SK-N-SH treated with all-trans-retinoic acid at 6 μM for 48 hours (cell line): ENCODE data around the gene PCSK1.

ENCODE experiments used
- ATAC-seq: fragments of 200-7000 bp; cut with Tn5 transposase; 3 replicates; pipeline ENCODE4 v1.9.1; 2020; ENCODE audit warnings: mild to moderate bottlenecking, moderate library complexity
- ARNTL ChIP-seq: fragments of 450-650 bp; formaldehyde crosslinking; IDR thresholded peaks from 2 replicates; pipeline ENCODE4 v1.5.0; 2020; ENCODE audit warnings: low read depth, mild to moderate bottlenecking, moderate library complexity, borderline replicate concordance
- BACH2 ChIP-seq: fragments of 250-450 bp; sonication (Bioruptor Pico); IDR thresholded peaks from 2 replicates; pipeline ENCODE4 v1.9.0; 2021; ENCODE audit warnings: mild to moderate bottlenecking, borderline replicate concordance
- CSDC2 ChIP-seq: fragments of 250-450 bp; sonication (Bioruptor Pico); IDR thresholded peaks from 2 replicates; pipeline ENCODE4 v1.5.0; 2020; ENCODE audit warnings: mild to moderate bottlenecking, moderate library complexity
- ESRRG ChIP-seq: fragments of 250-450 bp; sonication (Bioruptor Pico); IDR thresholded peaks from 2 replicates; pipeline ENCODE4 v1.6.1; 2021; ENCODE audit warnings: mild to moderate bottlenecking
- GLIS3 ChIP-seq: fragments of 250-450 bp; sonication (Bioruptor Pico); IDR thresholded peaks from 2 replicates; pipeline ENCODE4 v1.5.0; 2020; ENCODE audit warnings: mild to moderate bottlenecking, moderate library complexity
- ISL1 ChIP-seq: fragments of 250-450 bp; sonication (Bioruptor Pico); IDR thresholded peaks from 2 replicates; pipeline ENCODE4 v2.1.2; 2022; ENCODE audit warnings: mild to moderate bottlenecking, moderate library complexity
- OSR1 ChIP-seq: fragments of 250-450 bp; sonication (Bioruptor Pico); IDR thresholded peaks from 2 replicates; pipeline ENCODE4 v1.8.0; 2022; ENCODE audit warnings: moderate library complexity, mild to moderate bottlenecking, inconsistent platforms
- PPARA ChIP-seq: fragments of 250-450 bp; sonication (Bioruptor Pico); IDR thresholded peaks from 2 replicates; pipeline ENCODE4 v1.5.0; 2020; ENCODE audit warnings: mild to moderate bottlenecking, borderline replicate concordance
- SNAI2 ChIP-seq: fragments of 250-450 bp; sonication (Bioruptor Pico); IDR thresholded peaks from 2 replicates; pipeline ENCODE4 v1.5.0; 2020; ENCODE audit warnings: mild to moderate bottlenecking, moderate library complexity
- TCF4 ChIP-seq: fragments of 250-450 bp; sonication (Bioruptor Pico); IDR thresholded peaks from 2 replicates; pipeline ENCODE4 v1.8.0; 2021; ENCODE audit warnings: mild to moderate bottlenecking, moderate library complexity, borderline replicate concordance
- TOX ChIP-seq: fragments of 250-450 bp; sonication (Bioruptor Pico); IDR thresholded peaks from 2 replicates; pipeline ENCODE4 v1.8.0; 2021; ENCODE audit warnings: mild to moderate bottlenecking, moderate library complexity, borderline replicate concordance
- ZFP3 ChIP-seq: fragments of 250-450 bp; sonication (Bioruptor Pico); IDR thresholded peaks from 2 replicates; pipeline ENCODE4 v1.5.0; 2020; ENCODE audit warnings: mild to moderate bottlenecking, moderate library complexity
- ZFP30 ChIP-seq: fragments of 450-650 bp; formaldehyde crosslinking; IDR thresholded peaks from 2 replicates; pipeline ENCODE4 v1.5.0; 2022; ENCODE audit warnings: mild to moderate bottlenecking, moderate library complexity
- ZNF70 ChIP-seq: fragments of 450-650 bp; formaldehyde crosslinking; IDR thresholded peaks from 2 replicates; pipeline ENCODE4 v1.5.0; 2020; ENCODE audit warnings: mild to moderate bottlenecking, moderate library complexity
- ZNF8 ChIP-seq: fragments of 450-650 bp; formaldehyde crosslinking; IDR thresholded peaks from 2 replicates; pipeline ENCODE4 v1.5.0; 2020; ENCODE audit warnings: mild to moderate bottlenecking, moderate library complexity
- TF ChIP-seq, protein P1 (sequence below): fragments of 250-450 bp; sonication (Bioruptor Pico); IDR thresholded peaks from 2 replicates; pipeline ENCODE4 v1.5.0; 2020; ENCODE audit warnings: mild to moderate bottlenecking, moderate library complexity
- TF ChIP-seq, protein P2 (sequence below): fragments of 250-450 bp; sonication (Bioruptor Pico); IDR thresholded peaks from 2 replicates; pipeline ENCODE4 v1.8.0; 2020; ENCODE audit warnings: mild to moderate bottlenecking, moderate library complexity, borderline replicate concordance
- TF ChIP-seq, protein P3 (sequence below): fragments of 250-450 bp; sonication (Bioruptor Pico); IDR thresholded peaks from 2 replicates; pipeline ENCODE4 v1.5.1; 2020; ENCODE audit warnings: low read depth, mild to moderate bottlenecking, moderate library complexity
- TF ChIP-seq, protein P4 (sequence below): fragments of 250-450 bp; sonication (Bioruptor Pico); IDR thresholded peaks from 2 replicates; pipeline ENCODE4 v1.5.1; 2021; ENCODE audit warnings: mild to moderate bottlenecking, moderate library complexity

The PCSK1 gene

DNA sequence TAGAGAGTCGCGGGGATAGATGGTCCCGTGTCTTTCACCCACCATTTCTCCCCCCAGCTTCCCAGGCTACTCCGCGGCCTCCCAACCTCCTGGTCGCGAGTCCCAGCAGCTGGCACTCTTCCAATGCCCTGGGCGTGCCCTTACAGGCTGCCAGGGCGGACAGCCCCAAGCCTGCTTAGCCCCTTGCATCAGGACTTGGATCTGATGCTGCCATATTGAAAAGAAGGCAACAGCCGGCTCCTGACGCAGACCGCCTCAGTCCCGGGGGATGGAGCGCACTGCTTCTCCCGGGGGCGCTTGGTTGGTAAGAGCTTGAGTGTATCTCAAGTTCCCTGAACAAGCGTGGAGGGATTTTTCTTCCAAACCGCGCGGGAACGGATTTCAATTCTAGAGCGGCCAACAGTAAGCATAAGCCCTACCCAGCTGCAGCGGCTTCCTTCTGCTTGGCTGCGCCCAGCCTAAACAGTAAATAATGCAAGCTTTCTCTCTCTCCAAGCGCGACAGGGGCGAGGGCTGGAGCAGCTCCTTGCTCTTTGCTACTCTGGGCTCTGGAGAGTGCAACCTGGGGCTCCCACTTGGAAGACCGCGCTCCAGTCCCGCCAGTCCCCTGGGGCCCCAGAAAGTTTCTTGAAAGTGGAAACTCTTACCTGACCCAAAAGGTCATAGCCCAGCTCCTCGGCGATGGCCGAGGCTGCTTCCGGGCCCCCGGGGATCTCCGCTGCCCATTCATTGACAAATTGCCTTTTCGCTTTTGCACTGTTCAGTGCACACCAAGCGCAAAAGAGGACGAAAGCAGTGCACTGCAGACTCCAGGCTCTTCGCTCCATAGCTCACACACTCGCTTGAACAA lies 607 bp downstream of the PCSK1 start:
- peak; percentile 28; the same call in 2 of the 3 replicates for ATAC-seq
- TF ChIP-seq ZNF70 (CRISPR knock-in tag) (no peak), TOX (no peak), ZNF8 (CRISPR knock-in tag) (no peak), BACH2 (CRISPR knock-in tag) (no peak), GLIS3 (CRISPR knock-in tag) (no peak), ZFP3 (CRISPR knock-in tag) (no peak), OSR1 (CRISPR knock-in tag) (no peak), SNAI2 (no peak), TCF4 (CRISPR knock-in tag) (no peak), ESRRG (no peak), ARNTL (no peak), CSDC2 (no peak), ISL1 (no peak)
- TF ChIP-seq, protein P1, sequence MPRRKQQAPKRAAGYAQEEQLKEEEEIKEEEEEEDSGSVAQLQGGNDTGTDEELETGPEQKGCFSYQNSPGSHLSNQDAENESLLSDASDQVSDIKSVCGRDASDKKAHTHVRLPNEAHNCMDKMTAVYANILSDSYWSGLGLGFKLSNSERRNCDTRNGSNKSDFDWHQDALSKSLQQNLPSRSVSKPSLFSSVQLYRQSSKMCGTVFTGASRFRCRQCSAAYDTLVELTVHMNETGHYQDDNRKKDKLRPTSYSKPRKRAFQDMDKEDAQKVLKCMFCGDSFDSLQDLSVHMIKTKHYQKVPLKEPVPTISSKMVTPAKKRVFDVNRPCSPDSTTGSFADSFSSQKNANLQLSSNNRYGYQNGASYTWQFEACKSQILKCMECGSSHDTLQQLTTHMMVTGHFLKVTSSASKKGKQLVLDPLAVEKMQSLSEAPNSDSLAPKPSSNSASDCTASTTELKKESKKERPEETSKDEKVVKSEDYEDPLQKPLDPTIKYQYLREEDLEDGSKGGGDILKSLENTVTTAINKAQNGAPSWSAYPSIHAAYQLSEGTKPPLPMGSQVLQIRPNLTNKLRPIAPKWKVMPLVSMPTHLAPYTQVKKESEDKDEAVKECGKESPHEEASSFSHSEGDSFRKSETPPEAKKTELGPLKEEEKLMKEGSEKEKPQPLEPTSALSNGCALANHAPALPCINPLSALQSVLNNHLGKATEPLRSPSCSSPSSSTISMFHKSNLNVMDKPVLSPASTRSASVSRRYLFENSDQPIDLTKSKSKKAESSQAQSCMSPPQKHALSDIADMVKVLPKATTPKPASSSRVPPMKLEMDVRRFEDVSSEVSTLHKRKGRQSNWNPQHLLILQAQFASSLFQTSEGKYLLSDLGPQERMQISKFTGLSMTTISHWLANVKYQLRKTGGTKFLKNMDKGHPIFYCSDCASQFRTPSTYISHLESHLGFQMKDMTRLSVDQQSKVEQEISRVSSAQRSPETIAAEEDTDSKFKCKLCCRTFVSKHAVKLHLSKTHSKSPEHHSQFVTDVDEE (CRISPR knock-in tag), result no peak
- TF ChIP-seq, protein P2, sequence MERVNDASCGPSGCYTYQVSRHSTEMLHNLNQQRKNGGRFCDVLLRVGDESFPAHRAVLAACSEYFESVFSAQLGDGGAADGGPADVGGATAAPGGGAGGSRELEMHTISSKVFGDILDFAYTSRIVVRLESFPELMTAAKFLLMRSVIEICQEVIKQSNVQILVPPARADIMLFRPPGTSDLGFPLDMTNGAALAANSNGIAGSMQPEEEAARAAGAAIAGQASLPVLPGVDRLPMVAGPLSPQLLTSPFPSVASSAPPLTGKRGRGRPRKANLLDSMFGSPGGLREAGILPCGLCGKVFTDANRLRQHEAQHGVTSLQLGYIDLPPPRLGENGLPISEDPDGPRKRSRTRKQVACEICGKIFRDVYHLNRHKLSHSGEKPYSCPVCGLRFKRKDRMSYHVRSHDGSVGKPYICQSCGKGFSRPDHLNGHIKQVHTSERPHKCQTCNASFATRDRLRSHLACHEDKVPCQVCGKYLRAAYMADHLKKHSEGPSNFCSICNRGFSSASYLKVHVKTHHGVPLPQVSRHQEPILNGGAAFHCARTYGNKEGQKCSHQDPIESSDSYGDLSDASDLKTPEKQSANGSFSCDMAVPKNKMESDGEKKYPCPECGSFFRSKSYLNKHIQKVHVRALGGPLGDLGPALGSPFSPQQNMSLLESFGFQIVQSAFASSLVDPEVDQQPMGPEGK (CRISPR knock-in tag), result no peak
- TF ChIP-seq, protein P3, sequence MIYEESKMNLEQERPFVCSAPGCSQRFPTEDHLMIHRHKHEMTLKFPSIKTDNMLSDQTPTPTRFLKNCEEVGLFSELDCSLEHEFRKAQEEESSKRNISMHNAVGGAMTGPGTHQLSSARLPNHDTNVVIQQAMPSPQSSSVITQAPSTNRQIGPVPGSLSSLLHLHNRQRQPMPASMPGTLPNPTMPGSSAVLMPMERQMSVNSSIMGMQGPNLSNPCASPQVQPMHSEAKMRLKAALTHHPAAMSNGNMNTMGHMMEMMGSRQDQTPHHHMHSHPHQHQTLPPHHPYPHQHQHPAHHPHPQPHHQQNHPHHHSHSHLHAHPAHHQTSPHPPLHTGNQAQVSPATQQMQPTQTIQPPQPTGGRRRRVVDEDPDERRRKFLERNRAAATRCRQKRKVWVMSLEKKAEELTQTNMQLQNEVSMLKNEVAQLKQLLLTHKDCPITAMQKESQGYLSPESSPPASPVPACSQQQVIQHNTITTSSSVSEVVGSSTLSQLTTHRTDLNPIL, result no peak

DNA sequence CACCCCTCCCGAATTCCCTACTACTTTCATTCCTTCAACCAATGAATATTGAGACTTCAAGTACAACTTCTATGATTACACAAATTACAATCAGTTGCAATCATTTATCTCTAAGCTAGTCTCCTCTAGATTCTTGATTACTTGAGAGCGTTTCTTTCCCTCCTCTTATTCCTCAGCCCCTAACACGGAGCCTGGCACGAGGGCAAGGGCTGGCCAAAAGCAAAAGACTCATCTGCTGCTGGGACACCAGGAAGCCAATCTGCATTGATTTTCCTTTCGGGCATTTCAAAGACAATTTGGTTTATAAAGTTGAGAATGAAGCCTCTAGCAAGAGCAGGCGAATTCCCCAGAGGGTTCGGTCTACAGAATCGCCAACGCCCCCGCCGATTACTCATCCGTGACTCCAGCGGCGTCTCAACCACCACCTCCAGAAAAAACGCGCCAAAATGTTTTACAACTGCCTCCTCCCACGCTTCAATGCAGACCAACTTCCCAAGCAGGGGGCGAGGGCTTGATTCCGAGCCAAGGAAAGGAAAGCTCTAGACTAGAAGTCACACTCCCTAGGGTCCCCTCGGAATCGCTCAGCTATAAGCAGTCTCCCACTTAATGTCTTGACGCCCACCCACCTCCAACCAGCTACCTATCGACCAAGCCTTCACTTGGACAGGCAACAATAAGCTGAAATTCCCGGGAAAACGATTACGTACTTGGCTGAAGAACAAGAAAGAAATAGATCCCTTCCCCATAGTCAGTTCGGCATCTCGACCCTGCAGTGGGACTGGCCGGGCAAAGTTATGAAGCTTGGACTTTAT lies 1.5 kb downstream of the PCSK1 start:
- TF ChIP-seq ZFP3 (CRISPR knock-in tag) (no peak), SNAI2 (no peak), TCF4 (CRISPR knock-in tag) (no peak), ARNTL (no peak), PPARA (no peak)
- TF ChIP-seq, protein P1 (CRISPR knock-in tag), result no peak

DNA sequence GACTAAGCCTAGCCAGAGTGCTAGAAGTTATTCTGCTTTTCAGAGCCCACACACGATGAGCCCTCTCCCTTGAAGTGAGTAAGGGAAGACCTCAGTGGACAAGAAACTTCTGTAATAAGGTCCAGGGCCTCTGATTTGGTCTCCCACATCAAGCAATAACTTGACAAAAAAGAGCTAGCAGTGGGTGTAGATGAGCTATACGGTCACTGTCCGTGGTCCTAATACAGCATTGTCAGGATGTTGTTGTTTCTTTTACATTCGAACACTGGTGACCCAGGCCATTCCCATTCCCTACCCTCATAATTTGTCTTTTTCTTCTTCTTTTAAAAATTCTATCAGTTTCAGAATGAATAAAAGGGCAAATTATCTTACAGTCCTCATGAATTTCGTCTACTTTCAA lies 5.2 kb downstream of the PCSK1 start:
- no peak for ATAC-seq
- TF ChIP-seq ISL1, result no peak
- no peak for TF ChIP-seq SNAI2
- no peak for TF ChIP-seq TOX
- TF ChIP-seq, protein P4, sequence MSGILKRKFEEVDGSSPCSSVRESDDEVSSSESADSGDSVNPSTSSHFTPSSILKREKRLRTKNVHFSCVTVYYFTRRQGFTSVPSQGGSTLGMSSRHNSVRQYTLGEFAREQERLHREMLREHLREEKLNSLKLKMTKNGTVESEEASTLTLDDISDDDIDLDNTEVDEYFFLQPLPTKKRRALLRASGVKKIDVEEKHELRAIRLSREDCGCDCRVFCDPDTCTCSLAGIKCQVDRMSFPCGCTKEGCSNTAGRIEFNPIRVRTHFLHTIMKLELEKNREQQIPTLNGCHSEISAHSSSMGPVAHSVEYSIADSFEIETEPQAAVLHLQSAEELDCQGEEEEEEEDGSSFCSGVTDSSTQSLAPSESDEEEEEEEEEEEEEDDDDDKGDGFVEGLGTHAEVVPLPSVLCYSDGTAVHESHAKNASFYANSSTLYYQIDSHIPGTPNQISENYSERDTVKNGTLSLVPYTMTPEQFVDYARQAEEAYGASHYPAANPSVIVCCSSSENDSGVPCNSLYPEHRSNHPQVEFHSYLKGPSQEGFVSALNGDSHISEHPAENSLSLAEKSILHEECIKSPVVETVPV (CRISPR knock-in tag), result no peak
- TF ChIP-seq BACH2 (CRISPR knock-in tag), result no peak
- no peak for TF ChIP-seq ZFP30 (CRISPR knock-in tag)
- TF ChIP-seq PPARA, result no peak
- TF ChIP-seq, protein P2 (CRISPR knock-in tag), result no peak
- TF ChIP-seq, protein P3, result no peak
- no peak for TF ChIP-seq ZFP3 (CRISPR knock-in tag)

More for the DNA sequence above, 1.5 kb downstream of the PCSK1 start:
- no peak for ATAC-seq
